Measurements from ENCODE around the gene GPATCH3.
"Not testable (repeated sequence)": the region's sequence is repeated elsewhere in the genome, so short reads cannot be mapped to it uniquely, and the experiment has no call there.

Gene GPATCH3

GRCh38 chr1:26913389-26913753 is 13.1 kb upstream of the GPATCH3 start:
- no peak for DNase-seq

GRCh38 chr1:26912147-26912490 is 11.9 kb upstream of the GPATCH3 start:
- no peak for DNase-seq

GRCh38 chr1:26911399-26912146 is 11.3 kb upstream of the GPATCH3 start:
- no peak for DNase-seq

GRCh38 chr1:26910343-26911160 is 10.3 kb upstream of the GPATCH3 start:
- DNase-seq = no peak

GRCh38 chr1:26909951-26910342 is 9.7 kb upstream of the GPATCH3 start:
- DNase-seq = no peak

GRCh38 chr1:26907071-26907917 is 7.0 kb upstream of the GPATCH3 start:
- no peak for DNase-seq

- DNase-seq = no peak
Measured at GRCh38 chr1:26900815-26901511, 696 bp upstream of the GPATCH3 start.

GRCh38 chr1:26897351-26897750 is 2.9 kb downstream of the GPATCH3 start:
- no peak for DNase-seq

- no peak for DNase-seq
Measured at GRCh38 chr1:26894263-26894662, 6.0 kb downstream of the GPATCH3 start.

- DNase-seq = no peak
Measured at GRCh38 chr1:26890467-26890796, 9.8 kb downstream of the GPATCH3 start.

GRCh38 chr1:26889551-26890466 is 10.5 kb downstream of the GPATCH3 start, which contains the start of gene GPN2:
Gene GPN2, minus strand, starts transcription at chr1:26890283. Its CDS starts 187 bp downstream, at chr1:26890096.
- peak; percentile 53 to 68 for DNase-seq

- DNase-seq = no peak
Measured at GRCh38 chr1:26888231-26888630, 12.0 kb downstream of the GPATCH3 start.

- no peak for DNase-seq
Measured at GRCh38 chr1:26887125-26887524, 13.1 kb downstream of the GPATCH3 start.

GRCh38 chr1:26882696-26883463 is 17.4 kb downstream of the GPATCH3 start:
- DNase-seq = no peak

- DNase-seq = not testable (repeated sequence)
Measured at GRCh38 chr1:26881611-26882010, 18.7 kb downstream of the GPATCH3 start.

- DNase-seq = no peak
Measured at GRCh38 chr1:26879793-26880192, 20.5 kb downstream of the GPATCH3 start.

- no peak for DNase-seq
Measured at GRCh38 chr1:26877326-26877725, 22.9 kb downstream of the GPATCH3 start.

GRCh38 chr1:26874896-26875295 is 25.4 kb downstream of the GPATCH3 start:
- DNase-seq = no peak

- not testable (repeated sequence) for DNase-seq
Measured at GRCh38 chr1:26873097-26873496, 27.2 kb downstream of the GPATCH3 start.

GRCh38 chr1:26864610-26865480 is 35.4 kb downstream of the GPATCH3 start:
- peak; percentile 89 to 96 for DNase-seq

Data from NCI-H2081 (cell line).